GM12878 (cell line): ENCODE measurements around the gene COL19A1. TPM values are rescaled to one million over a fixed set of nuclear protein-coding genes. Genes with fewer than 3 reads are reported as not detected.

ENCODE experiments used
- ATAC-seq: fragments of 200-7000 bp; cut with Tn5 transposase; 3 replicates; pipeline ENCODE4 v1.9.1; 2020; ENCODE audit warnings: mild to moderate bottlenecking, moderate library complexity
- BruUV-seq: library from RNA; stranded (reverse); fragments of 400-500 nt; replicated peaks from 2 replicates; lab custom pipeline; 2021; lab: Mats Ljungman, UMichigan
- CTCF ChIA-PET: fragments of 300-600 bp; sonication (Branson Sonifier 250); formaldehyde crosslinking; extraction: SDS; loops from one replicate; lab custom pipeline; 2021; ENCODE audit warnings: inconsistent platforms; lab: Yijun Ruan, JAX
- POLR2A ChIA-PET: fragments of 350-600 bp; formaldehyde crosslinking; extraction: SDS; loops from one replicate; lab custom pipeline; 2021; ENCODE audit warnings: inconsistent platforms; lab: Charles Lee
- RAD21 ChIA-PET: fragments of 300-600 bp; sonication (Branson Sonifier 250); formaldehyde crosslinking; loops from one replicate; lab custom pipeline; 2023; ENCODE audit warnings: antibody characterized with exemption; ENCODE audit not compliant: unreplicated experiment; lab: Charles Lee
- SMC1A ChIA-PET: fragments of 300-600 bp; sonication (Branson Sonifier 250); formaldehyde crosslinking; loops from one replicate; lab custom pipeline; 2023; ENCODE audit not compliant: unreplicated experiment, uncharacterized antibody; lab: Charles Lee
- DNase-seq: peaks from one replicate; pipeline ENCODE4 v3.0.0-alpha.2; 2011; ENCODE audit warnings: low read depth, low spot score
- FAIRE-seq: peaks from 3 replicates; lab custom pipeline; 2011; peaks lifted over from hg19 to GRCh38; lab: Jason Lieb, UNC
- H2AFZ ChIP-seq: 2 replicates; pipeline ENCODE4 v1.6.0; 2011; ENCODE audit warnings: low read depth, low read length, control low read depth; ENCODE audit not compliant: control insufficient read depth
- H3K27ac ChIP-seq: 2 replicates; pipeline ENCODE4 v1.5.1; 2011; ENCODE audit warnings: control low read depth; ENCODE audit not compliant: control insufficient read depth, insufficient read depth
- H3K27me3 ChIP-seq, 2 experiments: replicated peaks in 1 of 2; 2 replicates each; pipeline versions ENCODE4 v1.6.0 to v1.6.1; 2011; ENCODE audit warnings: low read length in 1 of 2; ENCODE audit not compliant: control insufficient read depth in 2 of 2, insufficient read depth in 2 of 2
- H3K36me3 ChIP-seq, 2 experiments: 2 replicates each; pipeline ENCODE4 v1.5.1; 2011; ENCODE audit warnings: low read length in 1 of 2; ENCODE audit not compliant: control insufficient read depth in 2 of 2, insufficient read depth in 2 of 2
- H3K4me1 ChIP-seq: 2 replicates; pipeline ENCODE4 v1.6.1; 2011; ENCODE audit warnings: mild to moderate bottlenecking, low read length, moderate library complexity, mixed read lengths; ENCODE audit not compliant: control insufficient read depth, insufficient read depth
- H3K4me2 ChIP-seq: 2 replicates; pipeline ENCODE4 v1.6.0; 2011; ENCODE audit warnings: control low read depth; ENCODE audit not compliant: control insufficient read depth, insufficient read depth
- H3K4me3 ChIP-seq: fragments of 200-600 bp; sonication (generic); 2 replicates; pipeline ENCODE4 v1.5.1; 2016
- H3K79me2 ChIP-seq: 2 replicates; pipeline ENCODE4 v1.6.0; 2011; ENCODE audit warnings: low read length; ENCODE audit not compliant: control insufficient read depth, insufficient read depth
- H3K9ac ChIP-seq: 2 replicates; pipeline ENCODE4 v1.8.0; 2011; ENCODE audit warnings: low read length, control low read depth, mixed read lengths; ENCODE audit not compliant: control insufficient read depth, insufficient read depth
- H3K9me3 ChIP-seq: replicated peaks from 3 replicates; pipeline ENCODE4 v1.5.1; 2011; ENCODE audit warnings: mild to moderate bottlenecking, low read length; ENCODE audit not compliant: control insufficient read depth, insufficient read depth
- H4K20me1 ChIP-seq: 2 replicates; pipeline ENCODE4 v1.6.0; 2011; ENCODE audit not compliant: control insufficient read depth, insufficient read depth
- BMI1 ChIP-seq: fragments of 450-650 bp; IDR thresholded peaks from 2 replicates; pipeline ENCODE4 v1.6.1; 2016; ENCODE audit warnings: mild to moderate bottlenecking, moderate library complexity, borderline replicate concordance
- ELK1 ChIP-seq: IDR thresholded peaks from 2 replicates; pipeline ENCODE4 v1.6.1; 2012; ENCODE audit warnings: low read depth, low read length, improper control_type of control experiment
- ESRRA ChIP-seq: IDR thresholded peaks from 2 replicates; pipeline ENCODE4 v1.6.1; 2012; ENCODE audit warnings: mild to moderate bottlenecking, low read length, improper control_type of control experiment
- ETV6 ChIP-seq, 2 experiments: fragments of 450-650 bp in 1 of 2; IDR thresholded peaks in 1 of 2; conservative IDR thresholded peaks in 1 of 2; 2 replicates each; pipeline ENCODE4 v1.6.1; 2014; ENCODE audit warnings: antibody characterized with exemption in 1 of 2, borderline replicate concordance in 1 of 2, low read depth in 1 of 2, mild to moderate bottlenecking in 1 of 2, moderate library complexity in 1 of 2
- HDAC2 ChIP-seq: fragments of 200-600 bp; sonication (generic); IDR thresholded peaks from 2 replicates; pipeline ENCODE4 v1.6.1; 2017
- IRF3 ChIP-seq: fragments of 450-650 bp; IDR thresholded peaks from 2 replicates; pipeline ENCODE4 v1.6.1; 2014; ENCODE audit warnings: mild to moderate bottlenecking
- MLLT1 ChIP-seq: fragments of 450-650 bp; IDR thresholded peaks from 2 replicates; pipeline ENCODE4 v1.6.1; 2016; ENCODE audit warnings: mild to moderate bottlenecking
- NFYA ChIP-seq: IDR thresholded peaks from 2 replicates; pipeline ENCODE4 v1.6.1; 2011; ENCODE audit warnings: low read depth, mild to moderate bottlenecking, low read length, improper control_type of control experiment, borderline replicate concordance
- NKRF ChIP-seq: fragments of 450-650 bp; conservative IDR thresholded peaks from 2 replicates; pipeline ENCODE4 v1.6.1; 2017; ENCODE audit warnings: mild to moderate bottlenecking, moderate library complexity
- NR2C2 ChIP-seq: IDR thresholded peaks from 2 replicates; pipeline ENCODE4 v1.6.1; 2011; ENCODE audit warnings: borderline replicate concordance, low read depth; ENCODE audit not compliant: control insufficient read depth, insufficient read length
- POLR2A ChIP-seq: IDR thresholded peaks from 2 replicates; pipeline ENCODE4 v1.6.1; 2011; ENCODE audit warnings: low read depth, mild to moderate bottlenecking, low read length
- POLR2AphosphoS2 ChIP-seq: IDR thresholded peaks from 2 replicates; pipeline ENCODE4 v1.6.1; 2011; ENCODE audit warnings: low read depth, mild to moderate bottlenecking, low read length, improper control_type of control experiment, moderate library complexity
- SIN3A ChIP-seq: IDR thresholded peaks from 2 replicates; pipeline ENCODE4 v1.6.1; 2012; ENCODE audit warnings: low read depth, low read length, improper control_type of control experiment
- TCF12 ChIP-seq: IDR thresholded peaks from 2 replicates; pipeline ENCODE4 v1.6.1; 2011; ENCODE audit warnings: low read depth, mild to moderate bottlenecking, low read length
- TCF7 ChIP-seq: IDR thresholded peaks from 2 replicates; pipeline ENCODE4 v1.6.1; 2014; ENCODE audit warnings: antibody characterized with exemption, borderline replicate concordance
- ZBTB11 ChIP-seq: fragments of 450-650 bp; formaldehyde crosslinking; IDR thresholded peaks from 2 replicates; pipeline ENCODE4 v1.5.0; 2022; ENCODE audit warnings: mild to moderate bottlenecking, missing genetic modification characterization
- ZNF622 ChIP-seq: fragments of 450-650 bp; IDR thresholded peaks from 2 replicates; pipeline ENCODE4 v1.6.1; 2017; ENCODE audit warnings: mild to moderate bottlenecking, inconsistent platforms
- WGBS: methylation state at CpG from one replicate; pipeline ENCODE4 v1.1.6; 2016; ENCODE audit warnings: low lambda C conversion rate; ENCODE audit not compliant: insufficient replicate concordance, insufficient coverage; ENCODE audit errors: missing lambda C conversion rate; 5-methylcytosine and 5-hydroxymethylcytosine counted together
- in situ Hi-C: fragments of 300-500 bp; cut with MboI; formaldehyde crosslinking; loops from 9 replicates; pipeline ENCODE4 v1.14.3; 2018; ENCODE audit warnings: mixed read lengths
- intact Hi-C: fragments of 100-400 bp; cut with micrococcal nuclease; formaldehyde crosslinking; loops from one replicate; pipeline ENCODE4 v1.14.2; 2022; ENCODE audit not compliant: unreplicated experiment
- polyA plus RNA-seq, 11 experiments: library from polyadenylated mRNA; depleted of rRNA in 4 of 11; unstranded in 6 of 11; stranded (reverse) in 5 of 11; fragments of >200 nt; fragmentation: Nextera tagmentation in 4 of 11; fragmentation: Illumina TruSeq in 1 of 11; extraction: Ambion mirVana in 4 of 11; extraction: Trizol in 1 of 11; gene quantifications; 1 replicate in 1 of 11; 2 replicates in 10 of 11; pipeline versions ENCODE4 v1.2.1 to v1.2.3, GENCODE V29; 2011 to 2016; ENCODE audit warnings: inconsistent platforms in 2 of 11, missing spikeins in 2 of 11, low read depth in 1 of 11
- total RNA-seq, 4 experiments: library from RNA; depleted of rRNA in 3 of 4; stranded (reverse); fragments of >200 nt in 3 of 4; fragmentation: Illumina TruSeq in 1 of 4; extraction: Trizol in 1 of 4; gene quantifications; 2 replicates each; pipeline versions ENCODE4 v1.2.1 to v1.2.3, GENCODE V29; 2013 to 2021

COL19A1 gene
- total and polyA plus RNA-seq, 10 of the 15 experiments (the other 5 are each of a cell fraction or from before 2014, with no cell fraction given): 1.1 to 13.5 (median 4.1) TPM

- SMC1A ChIA-PET: no interaction called here
- no peak for ATAC-seq
- no peak for TF ChIP-seq NR2C2
- TF ChIP-seq TCF7: no peak
- no peak for TF ChIP-seq ZBTB11 (CRISPR knock-in tag)
- TF ChIP-seq POLR2AphosphoS2: no peak
- TF ChIP-seq NKRF: no peak
- TF ChIP-seq HDAC2: no peak
- TF ChIP-seq MLLT1: no peak
- TF ChIP-seq ELK1: no peak
- no peak for TF ChIP-seq POLR2A
- TF ChIP-seq IRF3: no peak
- no peak for TF ChIP-seq ZNF622
- TF ChIP-seq TCF12: no peak
- TF ChIP-seq BMI1: no peak
- no peak for TF ChIP-seq NFYA
- no peak for TF ChIP-seq ESRRA
- no peak for TF ChIP-seq SIN3A
- TF ChIP-seq ETV6 (conservative IDR thresholded peaks at IDR 0.05 in 1 of 2, IDR thresholded peaks at IDR 0.05 in 1 of 2; ENCODE audit: borderline replicate concordance in 1 of 2, low read depth in 1 of 2): no peak
Measured at GRCh38 chr6:70062010-70062409, 195.7 kb downstream of the COL19A1 start.

More at GRCh38 chr6:70062010-70062409, 195.7 kb downstream of the COL19A1 start:
- H3K27me3 ChIP-seq: no peaks in the 10 kb centered on the region
- BruUV-seq: no TSS peak
- peaks cover 0 to 1% of the 10 kb centered on the region in 2 experiments; a peak in 1 of 4 replicates for H3K36me3 ChIP-seq
- intact Hi-C loops: no loop called here
- RAD21 ChIA-PET: no interaction called here
- H3K9ac ChIP-seq: no peak overlapping the region
- no peaks in the 10 kb centered on the region for H3K9me3 ChIP-seq
- H3K4me1 ChIP-seq: no peaks in the 10 kb centered on the region
- 96% methylated on average over 1 of the region's 1 CpG for WGBS
- in situ Hi-C loops: no loop called here
- no peak overlapping the region for H3K4me2 ChIP-seq
- DNase-seq (no peak), FAIRE-seq (no peak)
- CTCF ChIA-PET: no interaction called here
- H3K4me3 ChIP-seq: no peak overlapping the region
- H4K20me1 ChIP-seq: no peaks in the 10 kb centered on the region
- no peaks in the 10 kb centered on the region for H3K79me2 ChIP-seq
- POLR2A ChIA-PET: no interaction called here
- H2AFZ ChIP-seq: no peak overlapping the region
- no peak overlapping the region for H3K27ac ChIP-seq
